Gastrocnemius medialis (tissue), 4 donors: Measurements from ENCODE around the gene GNG2.

Source experiments
- CTCF ChIP-seq, 5 experiments: fragments of 450-650 bp in 3 of 5; fragments of 200-600 bp in 2 of 5; sonication (generic) in 2 of 5; IDR thresholded peaks in 4 of 5; conservative IDR thresholded peaks in 1 of 5; 1 replicate in 4 of 5; 2 replicates in 1 of 5; pipeline ENCODE4 v1.5.1; 2016 to 2019; ENCODE audit warnings: antibody characterized with exemption in 5 of 5, mild to moderate bottlenecking in 3 of 5, moderate library complexity in 3 of 5
- POLR2A ChIP-seq, 2 donors: fragments of 450-650 bp; IDR thresholded peaks; one replicate each; pipeline ENCODE4 v1.6.1; 2017; ENCODE audit warnings: antibody characterized with exemption in 2 of 2, mild to moderate bottlenecking in 2 of 2, moderate library complexity in 2 of 2

- TF ChIP-seq CTCF (IDR thresholded peaks at IDR 0.05 in 4 of 5, conservative IDR thresholded peaks at IDR 0.05 in 1 of 5) (no peak), POLR2A (IDR thresholded peaks at IDR 0.05) (no peak)
Measured at GRCh38 chr14:51939226-51939625, 78.8 kb downstream of the GNG2 start.
